OCI-LY3 (cell line): Measurements from ENCODE around the gene IRAK2.

Experiments
- H2AFZ ChIP-seq: fragments of 200-600, 300-600 bp; shearing (Covaris generic); 2 replicates; pipeline ENCODE4 v1.6.0; 2014; ENCODE audit warnings: antibody characterized with exemption, low read depth, low read length
- H3K27ac ChIP-seq: fragments of 200-600, 300-600 bp; sonication (generic); 2 replicates; pipeline ENCODE4 v1.5.1; 2014; ENCODE audit warnings: mild to moderate bottlenecking, low read length, moderate library complexity, mixed read lengths
- H3K27me3 ChIP-seq: fragments of 200-600, 300-600 bp; sonication (generic); 2 replicates; pipeline ENCODE4 v1.6.1; 2014; ENCODE audit warnings: low read depth, low read length, mixed read lengths
- H3K36me3 ChIP-seq: fragments of 200-600, 300-600 bp; sonication (generic); replicated peaks from 2 replicates; pipeline ENCODE3; 2014; ENCODE audit warnings: low read depth, low read length, mixed read lengths
- H3K4me1 ChIP-seq: fragments of 300-600, 200-600 bp; sonication (generic); 2 replicates; pipeline ENCODE4 v1.6.1; 2014; ENCODE audit warnings: low read length, mixed read lengths
- H3K4me2 ChIP-seq: fragments of 200-600, 300-600 bp; sonication (generic); 2 replicates; pipeline ENCODE4 v1.6.1; 2014; ENCODE audit warnings: low read length, mixed read lengths
- H3K4me3 ChIP-seq: fragments of 300-600, 200-600 bp; sonication (generic); 2 replicates; pipeline ENCODE4 v1.5.1; 2014; ENCODE audit warnings: antibody characterized with exemption, mild to moderate bottlenecking, low read length, moderate library complexity
- H3K79me2 ChIP-seq: fragments of 300-600, 200-600 bp; shearing (Covaris generic); 2 replicates; pipeline ENCODE4 v1.6.1; 2014; ENCODE audit warnings: mild to moderate bottlenecking, low read length, mixed read lengths
- H3K9ac ChIP-seq: fragments of 300-600, 200-600 bp; shearing (Covaris generic); 2 replicates; pipeline ENCODE4 v1.6.0; 2014; ENCODE audit warnings: mild to moderate bottlenecking, low read length, moderate library complexity
- H3K9me3 ChIP-seq: fragments of 200-600, 300-600 bp; shearing (Covaris generic); 2 replicates; pipeline ENCODE4 v1.6.1; 2014; ENCODE audit warnings: low read length, mixed read lengths; ENCODE audit not compliant: insufficient read depth
- H4K20me1 ChIP-seq: fragments of 200-600, 300-600 bp; sonication (generic); 2 replicates; pipeline ENCODE4 v1.6.1; 2016; ENCODE audit warnings: low read length, mixed read lengths; ENCODE audit not compliant: insufficient read depth
- CTCF ChIP-seq: fragments of 200-600, 300-600 bp; sonication (generic); IDR thresholded peaks from 2 replicates; pipeline ENCODE4 v1.5.1; 2014; ENCODE audit warnings: antibody characterized with exemption, low read length, low read depth
- EZH2phosphoT487 ChIP-seq: fragments of 200-600 bp; shearing (Covaris generic); IDR thresholded peaks from 2 replicates; pipeline ENCODE4 v1.6.1; 2018; ENCODE audit warnings: antibody characterized with exemption, mixed run types, low read depth

IRAK2 gene

DNA sequence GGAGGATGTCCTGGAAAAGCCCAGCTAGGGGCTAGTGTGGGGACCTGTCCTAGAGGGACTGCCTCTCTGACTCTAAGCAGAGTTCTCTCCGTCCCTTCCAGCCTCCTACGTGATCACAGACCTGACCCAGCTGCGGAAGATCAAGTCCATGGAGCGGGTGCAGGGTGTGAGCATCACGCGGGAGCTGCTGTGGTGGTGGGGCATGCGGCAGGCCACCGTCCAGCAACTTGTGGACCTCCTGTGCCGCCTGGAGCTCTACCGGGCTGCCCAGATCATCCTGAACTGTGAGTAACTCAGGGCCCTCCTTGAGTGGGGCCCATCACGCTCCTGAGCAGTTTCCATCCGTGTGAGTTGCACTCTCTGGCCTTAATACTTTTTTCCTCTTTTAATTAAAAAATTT is 13.0 kb downstream of the IRAK2 start:
- no peaks in the 10 kb centered on the region for H3K27me3 ChIP-seq
- no peaks in the 10 kb centered on the region for H4K20me1 ChIP-seq
- H3K4me3 ChIP-seq: no peak overlapping the region
- no peaks in the 10 kb centered on the region for H3K4me1 ChIP-seq
- TF ChIP-seq EZH2phosphoT487 (no peak), CTCF (no peak)
- H3K27ac ChIP-seq: no peak overlapping the region
- H3K9ac ChIP-seq: no peak overlapping the region
- H3K9me3 ChIP-seq: no peaks in the 10 kb centered on the region
- no peaks in the 10 kb centered on the region for H3K36me3 ChIP-seq
- H3K4me2 ChIP-seq: no peak overlapping the region
- no peaks in the 10 kb centered on the region for H3K79me2 ChIP-seq
- no peak overlapping the region for H2AFZ ChIP-seq

- Histone ChIP-seq H3K4me2 (no peak overlapping the region), H3K27me3 (no peaks in the 10 kb centered on the region)
These were observed 14.2 kb downstream of the IRAK2 start for GRCh38 chr3:10178892-10179291.

DNA sequence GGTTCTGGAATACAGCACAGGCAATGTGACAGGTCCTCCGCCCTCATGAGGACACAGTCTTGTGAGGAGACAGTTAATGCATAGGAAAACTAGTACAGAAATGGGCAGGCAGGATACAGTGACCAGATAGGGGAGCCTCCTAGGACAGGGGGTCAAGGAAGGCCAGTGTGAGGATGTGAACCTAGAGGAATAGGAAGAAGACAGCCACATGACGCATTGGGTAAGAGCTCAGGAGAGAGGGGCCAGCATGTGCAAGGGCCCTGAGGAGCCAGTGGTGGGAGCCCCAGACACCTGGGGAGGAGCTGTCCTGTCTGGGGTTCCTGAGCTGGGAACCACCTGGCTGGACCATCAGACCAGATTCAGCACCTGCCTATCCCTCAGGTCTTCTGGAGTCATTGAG is 15.6 kb downstream of the IRAK2 start:
- H3K27me3 ChIP-seq: no peaks in the 10 kb centered on the region
- no peak overlapping the region for H3K4me3 ChIP-seq
- no peak overlapping the region for H3K9ac ChIP-seq
- TF ChIP-seq CTCF: no peak
- TF ChIP-seq EZH2phosphoT487: no peak
- H4K20me1 ChIP-seq: no peaks in the 10 kb centered on the region
- H3K79me2 ChIP-seq: no peaks in the 10 kb centered on the region
- no peaks in the 10 kb centered on the region for H3K36me3 ChIP-seq
- no peak overlapping the region for H3K27ac ChIP-seq
- no peak overlapping the region for H3K4me2 ChIP-seq
- no peaks in the 10 kb centered on the region for H3K4me1 ChIP-seq
- H2AFZ ChIP-seq: no peak overlapping the region
- H3K9me3 ChIP-seq: no peaks in the 10 kb centered on the region

More at GRCh38 chr3:10178892-10179291, 14.2 kb downstream of the IRAK2 start:
- no peaks in the 10 kb centered on the region for H3K9me3 ChIP-seq
- no peaks in the 10 kb centered on the region for H4K20me1 ChIP-seq
- H2AFZ ChIP-seq: no peak overlapping the region
- H3K4me3 ChIP-seq: no peak overlapping the region
- no peaks in the 10 kb centered on the region for H3K79me2 ChIP-seq
- H3K9ac ChIP-seq: no peak overlapping the region
- H3K4me1 ChIP-seq: no peaks in the 10 kb centered on the region
- no peaks in the 10 kb centered on the region for H3K36me3 ChIP-seq
- TF ChIP-seq EZH2phosphoT487 (no peak), CTCF (no peak)
- H3K27ac ChIP-seq: no peak overlapping the region

GRCh38 chr3:10180738-10181295 is 16.1 kb downstream of the IRAK2 start:
- Histone ChIP-seq H3K27ac (no peak overlapping the region), H3K36me3 (no peaks in the 10 kb centered on the region), H3K4me3 (no peak overlapping the region), H3K27me3 (no peaks in the 10 kb centered on the region), H4K20me1 (no peaks in the 10 kb centered on the region), H3K9ac (no peak overlapping the region), H3K79me2 (no peaks in the 10 kb centered on the region), H3K4me2 (no peak overlapping the region), H2AFZ (no peak overlapping the region), H3K9me3 (no peaks in the 10 kb centered on the region), H3K4me1 (no peaks in the 10 kb centered on the region)
- TF ChIP-seq CTCF: no peak
- TF ChIP-seq EZH2phosphoT487: no peak
